ENCODE results near the gene GATAD2A.

GRCh38 chr19:19468424-19469050 lies 63.1 kb downstream of the GATAD2A start:
- TF ChIP-seq, protein P1, sequence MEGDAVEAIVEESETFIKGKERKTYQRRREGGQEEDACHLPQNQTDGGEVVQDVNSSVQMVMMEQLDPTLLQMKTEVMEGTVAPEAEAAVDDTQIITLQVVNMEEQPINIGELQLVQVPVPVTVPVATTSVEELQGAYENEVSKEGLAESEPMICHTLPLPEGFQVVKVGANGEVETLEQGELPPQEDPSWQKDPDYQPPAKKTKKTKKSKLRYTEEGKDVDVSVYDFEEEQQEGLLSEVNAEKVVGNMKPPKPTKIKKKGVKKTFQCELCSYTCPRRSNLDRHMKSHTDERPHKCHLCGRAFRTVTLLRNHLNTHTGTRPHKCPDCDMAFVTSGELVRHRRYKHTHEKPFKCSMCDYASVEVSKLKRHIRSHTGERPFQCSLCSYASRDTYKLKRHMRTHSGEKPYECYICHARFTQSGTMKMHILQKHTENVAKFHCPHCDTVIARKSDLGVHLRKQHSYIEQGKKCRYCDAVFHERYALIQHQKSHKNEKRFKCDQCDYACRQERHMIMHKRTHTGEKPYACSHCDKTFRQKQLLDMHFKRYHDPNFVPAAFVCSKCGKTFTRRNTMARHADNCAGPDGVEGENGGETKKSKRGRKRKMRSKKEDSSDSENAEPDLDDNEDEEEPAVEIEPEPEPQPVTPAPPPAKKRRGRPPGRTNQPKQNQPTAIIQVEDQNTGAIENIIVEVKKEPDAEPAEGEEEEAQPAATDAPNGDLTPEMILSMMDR (conservative IDR thresholded peaks at IDR 0.05; ENCODE audit: low read length) = no peak
- TF ChIP-seq EZH2phosphoT487 (IDR thresholded peaks at IDR 0.05; ENCODE audit: borderline replicate concordance) = no peak

Data from Loucy (cell line).